H9 (cell line): Measurements from ENCODE around the gene RHBDL1. TPM values are rescaled to one million over a fixed set of nuclear protein-coding genes. Genes with fewer than 3 reads are reported as not detected.
A peak's percentile ranks its signal among the peaks of the same experiment; 100 is the strongest.

Experiments used
- DNase-seq: peaks from one replicate; pipeline ENCODE4 v3.0.0-alpha.2; 2017
- H2AFZ ChIP-seq: one replicate; pipeline ENCODE4 v1.6.1; 2013; ENCODE audit warnings: mild to moderate bottlenecking, low read length, control low read depth, moderate library complexity
- H2AK5ac ChIP-seq: 2 replicates; pipeline ENCODE4 v1.6.1; 2013; ENCODE audit warnings: low read length, control low read depth, mixed read lengths; ENCODE audit not compliant: insufficient read length
- H2BK120ac ChIP-seq: one replicate; pipeline ENCODE4 v1.6.1; 2013; ENCODE audit warnings: low read depth, mild to moderate bottlenecking, low read length, control low read depth, inconsistent platforms; ENCODE audit not compliant: poor library complexity, severe bottlenecking
- H2BK12ac ChIP-seq: 2 replicates; pipeline ENCODE4 v1.6.1; 2013; ENCODE audit warnings: low read length, control low read depth, mixed read lengths, low read depth; ENCODE audit not compliant: insufficient read length
- H2BK15ac ChIP-seq: 2 replicates; pipeline ENCODE4 v1.6.1; 2013; ENCODE audit warnings: low read depth, low read length, control low read depth
- H2BK20ac ChIP-seq: one replicate; pipeline ENCODE4 v1.6.1; 2013; ENCODE audit warnings: low read depth, mild to moderate bottlenecking, low read length, control low read depth, inconsistent platforms; ENCODE audit not compliant: poor library complexity, severe bottlenecking
- H2BK5ac ChIP-seq: 2 replicates; pipeline ENCODE4 v1.6.1; 2013; ENCODE audit warnings: low read length, control low read depth, mixed read lengths; ENCODE audit not compliant: insufficient read length
- H3K14ac ChIP-seq: 2 replicates; pipeline ENCODE4 v1.6.1; 2013; ENCODE audit warnings: low read length, control low read depth; ENCODE audit not compliant: insufficient read depth
- H3K18ac ChIP-seq: 2 replicates; pipeline ENCODE4 v1.6.1; 2013; ENCODE audit warnings: low read depth, mild to moderate bottlenecking, mixed read lengths, low read length, control low read depth; ENCODE audit not compliant: insufficient read length
- H3K23ac ChIP-seq: 2 replicates; pipeline ENCODE4 v1.6.1; 2013; ENCODE audit warnings: low read length, control low read depth, mixed read lengths, low read depth; ENCODE audit not compliant: insufficient read length
- H3K23me2 ChIP-seq: 2 replicates; pipeline ENCODE4 v1.6.1; 2013; ENCODE audit warnings: low read depth, mild to moderate bottlenecking, mixed read lengths, low read length, control low read depth; ENCODE audit not compliant: insufficient read length, poor library complexity, severe bottlenecking
- H3K27ac ChIP-seq: 2 replicates; pipeline ENCODE4 v1.5.1; 2013; ENCODE audit warnings: low read length, control low read depth, mixed read lengths, low read depth; ENCODE audit not compliant: insufficient read length
- H3K27me3 ChIP-seq: 2 replicates; pipeline ENCODE4 v1.6.1; 2013; ENCODE audit warnings: low read length, control low read depth, inconsistent platforms; ENCODE audit not compliant: insufficient read depth
- H3K4ac ChIP-seq: 2 replicates; pipeline ENCODE4 v1.6.1; 2013; ENCODE audit warnings: low read depth, mild to moderate bottlenecking, control low read depth, inconsistent platforms, low read length, moderate library complexity
- H3K4me1 ChIP-seq: 2 replicates; pipeline ENCODE4 v1.6.1; 2013; ENCODE audit warnings: low read length, control low read depth, inconsistent platforms; ENCODE audit not compliant: insufficient read depth
- H3K4me2 ChIP-seq: 2 replicates; pipeline ENCODE4 v1.6.1; 2013; ENCODE audit warnings: low read length, control low read depth, mixed read lengths; ENCODE audit not compliant: insufficient read length, insufficient read depth
- H3K56ac ChIP-seq: 2 replicates; pipeline ENCODE4 v1.6.1; 2013; ENCODE audit warnings: low read depth, mild to moderate bottlenecking, mixed read lengths, low read length, control low read depth; ENCODE audit not compliant: insufficient read length
- H3K79me1 ChIP-seq: 2 replicates; pipeline ENCODE4 v1.6.1; 2013; ENCODE audit warnings: low read depth, mild to moderate bottlenecking, moderate library complexity, low read length, control low read depth, inconsistent platforms; ENCODE audit not compliant: insufficient read depth, poor library complexity, severe bottlenecking
- H3K79me2 ChIP-seq: 2 replicates; pipeline ENCODE4 v1.6.1; 2013; ENCODE audit warnings: low read length, control low read depth, inconsistent platforms; ENCODE audit not compliant: insufficient read depth
- H3K9ac ChIP-seq: 2 replicates; pipeline ENCODE4 v1.6.1; 2013; ENCODE audit warnings: low read length, control low read depth, mixed read lengths; ENCODE audit not compliant: insufficient read length; ENCODE audit errors: extremely low read depth
- H3K9me3 ChIP-seq: one replicate; pipeline ENCODE4 v1.6.1; 2013; ENCODE audit warnings: low read depth, low read length, inconsistent platforms; ENCODE audit not compliant: control insufficient read depth
- H3T11ph ChIP-seq: one replicate; pipeline ENCODE4 v1.6.1; 2013; ENCODE audit warnings: mild to moderate bottlenecking, low read length, control low read depth, inconsistent platforms
- H4K20me1 ChIP-seq: one replicate; pipeline ENCODE4 v1.6.1; 2013; ENCODE audit not compliant: control insufficient read depth, insufficient read length, insufficient read depth
- H4K5ac ChIP-seq: 2 replicates; pipeline ENCODE4 v1.6.1; 2013; ENCODE audit warnings: low read depth, mild to moderate bottlenecking, mixed read lengths, low read length, control low read depth; ENCODE audit not compliant: insufficient read length
- H4K8ac ChIP-seq: replicated peaks from 2 replicates; pipeline ENCODE4 v1.6.1; 2013; ENCODE audit warnings: low read length, control low read depth, mixed read lengths, low read depth; ENCODE audit not compliant: insufficient read length
- H4K91ac ChIP-seq: 2 replicates; pipeline ENCODE4 v1.6.1; 2013; ENCODE audit warnings: low read depth, mild to moderate bottlenecking, moderate library complexity, mixed read lengths, low read length, control low read depth; ENCODE audit not compliant: insufficient read length
- H3K27ac Mint-ChIP-seq, 3 experiments: 2 replicates in 2 of 3; 3 replicates in 1 of 3; pipeline ENCODE4 v1.8.0; 2020 to 2021; ENCODE audit warnings: mixed read lengths in 3 of 3, mild to moderate bottlenecking in 1 of 3, moderate library complexity in 1 of 3
- H3K27me3 Mint-ChIP-seq: 2 replicates; pipeline ENCODE4 v1.8.0; 2021; ENCODE audit warnings: low read depth, mild to moderate bottlenecking, moderate library complexity, mixed read lengths
- H3K36me3 Mint-ChIP-seq, 3 experiments: 2 replicates in 2 of 3; 3 replicates in 1 of 3; pipeline ENCODE4 v1.8.0; 2020 to 2021; ENCODE audit warnings: low read depth in 3 of 3, mixed read lengths in 3 of 3; ENCODE audit not compliant: insufficient read depth in 1 of 3
- H3K4me1 Mint-ChIP-seq, 2 experiments: 2 replicates each; pipeline ENCODE4 v1.8.0; 2020; ENCODE audit warnings: mixed read lengths in 2 of 2
- H3K4me3 Mint-ChIP-seq, 2 experiments: 2 replicates in 1 of 2; 3 replicates in 1 of 2; pipeline ENCODE4 v1.8.0; 2020 to 2021; ENCODE audit warnings: mild to moderate bottlenecking in 2 of 2, mixed read lengths in 2 of 2, moderate library complexity in 1 of 2
- H3K9me3 Mint-ChIP-seq, 2 experiments: 2 replicates in 1 of 2; 3 replicates in 1 of 2; pipeline ENCODE4 v1.8.0; 2020; ENCODE audit warnings: mild to moderate bottlenecking in 2 of 2, mixed read lengths in 2 of 2, moderate library complexity in 1 of 2
- CTCF ChIP-seq: fragments of 200-600 bp; sonication (generic); conservative IDR thresholded peaks from 3 replicates; pipeline ENCODE4 v1.8.0; 2021; ENCODE audit warnings: antibody characterized with exemption, mild to moderate bottlenecking
- WGBS: extraction: QIAGEN DNeasy Blood & Tissue Kit; methylation state at CpG from one replicate; pipeline ENCODE4 v1.1.7; 2013; ENCODE audit warnings: missing lambda C conversion rate, low lambda C conversion rate, mixed read lengths; ENCODE audit not compliant: insufficient read length; ENCODE audit errors: extremely low coverage; 5-methylcytosine and 5-hydroxymethylcytosine counted together
- total RNA-seq: library from RNA; stranded (reverse); gene quantifications from 2 replicates; pipeline ENCODE4 v1.2.1, GENCODE V29; 2021

The RHBDL1 gene
- total RNA-seq, 1 experiment from 2014 or later, result 7.6 TPM

- Histone ChIP-seq H2AFZ (no peak overlapping the region), H4K91ac (no peak overlapping the region), H3K14ac (peak overlapping the region; percentile 3), H3K23me2 (peaks cover 8% of the 10 kb centered on the region), H4K8ac (no peak overlapping the region), H3K4ac (no peak overlapping the region), H3K79me2 (no peaks in the 10 kb centered on the region), H3K4me1 (no peaks in the 10 kb centered on the region; the same call in 1 of the 2 replicates), H2BK5ac (no peak overlapping the region), H2BK120ac (no peak overlapping the region), H2BK12ac (no peak overlapping the region), H3T11ph (no peak overlapping the region), H3K23ac (no peak overlapping the region), H2AK5ac (no peak overlapping the region), H3K79me1 (no peaks in the 10 kb centered on the region), H4K20me1 (no peaks in the 10 kb centered on the region), H3K4me2 (no peak overlapping the region), H3K9ac (no peak overlapping the region), H4K5ac (no peak overlapping the region), H3K27me3 (no peaks in the 10 kb centered on the region), H3K56ac (no peak overlapping the region), H3K18ac (peak overlapping the region; percentile 4), H3K9me3 (no peaks in the 10 kb centered on the region), H3K27ac (no peak overlapping the region), H2BK20ac (no peak overlapping the region), H2BK15ac (no peak overlapping the region)
- WGBS, result no CpG with 5 or more reads among the region's 11 CpGs
- H3K4me1 Mint-ChIP-seq, result peaks cover 6 to 30% of the 10 kb centered on the region in 2 experiments; a peak in 3 of 4 replicates
- no peak for TF ChIP-seq CTCF
- H3K36me3 Mint-ChIP-seq, result peaks cover 0 to 14% (median 0%) of the 10 kb centered on the region in 3 experiments; a peak in 4 of 7 replicates
- peak; percentile 63 for DNase-seq
- H3K9me3 Mint-ChIP-seq, result no peaks in the 10 kb centered on the region
- peak overlapping the region in 2 of 3 experiments; percentile 57 to 83; a peak in 2 of 7 replicates for H3K27ac Mint-ChIP-seq
- H3K4me3 Mint-ChIP-seq, result peak overlapping the region; percentile 19 to 69; a peak in 4 of 5 replicates
- H3K27me3 Mint-ChIP-seq, result no peaks in the 10 kb centered on the region
Observed at GRCh38 chr16:629833-630248, 45.6 kb upstream of the RHBDL1 start.
